Hepatic stellate cell (primary cell): ENCODE results near the gene TMEM233.
"Not testable (repeated sequence)": the region's sequence is repeated elsewhere in the genome, so short reads cannot be mapped to it uniquely, and the experiment has no call there.

Experiments used
- DNase-seq: peaks from one replicate; pipeline ENCODE4 v3.0.0; 2011; ENCODE audit warnings: low spot score

Gene TMEM233

GRCh38 chr12:119613319-119613936 is 19.9 kb downstream of the TMEM233 start:
- no peak for DNase-seq

- no peak for DNase-seq
Observed at GRCh38 chr12:119614705-119615104, 21.1 kb downstream of the TMEM233 start.

GRCh38 chr12:119615518-119616475 is 22.2 kb downstream of the TMEM233 start:
- no peak for DNase-seq

- DNase-seq, result not testable (repeated sequence)
Observed at GRCh38 chr12:119618328-119618896, 24.8 kb downstream of the TMEM233 start.

- no peak for DNase-seq
Observed at GRCh38 chr12:119620490-119620889, 26.9 kb downstream of the TMEM233 start.

GRCh38 chr12:119621878-119622277 is 28.3 kb downstream of the TMEM233 start:
- DNase-seq, result no peak

GRCh38 chr12:119624966-119625365 is 31.4 kb downstream of the TMEM233 start:
- DNase-seq, result no peak

- DNase-seq, result no peak
Observed at GRCh38 chr12:119627019-119627643, 33.6 kb downstream of the TMEM233 start.

GRCh38 chr12:119627686-119628085 is 34.1 kb downstream of the TMEM233 start:
- no peak for DNase-seq

- no peak for DNase-seq
Observed at GRCh38 chr12:119630223-119630780, 36.7 kb downstream of the TMEM233 start.

- no peak for DNase-seq
Observed at GRCh38 chr12:119630962-119631550, 37.5 kb downstream of the TMEM233 start.

- DNase-seq, result no peak
Observed at GRCh38 chr12:119631930-119632678, 38.5 kb downstream of the TMEM233 start.

- DNase-seq, result no peak
Observed at GRCh38 chr12:119634743-119635142, 41.2 kb downstream of the TMEM233 start.

- DNase-seq, result no peak
Observed at GRCh38 chr12:119642986-119643385, 49.4 kb downstream of the TMEM233 start.

- DNase-seq, result no peak
Observed at GRCh38 chr12:119644930-119645329, 51.4 kb downstream of the TMEM233 start.

- DNase-seq, result no peak
Observed at GRCh38 chr12:119645535-119646059, 52.0 kb downstream of the TMEM233 start.

- peak; percentile 21 for DNase-seq
Observed at GRCh38 chr12:119649202-119649808, 55.7 kb downstream of the TMEM233 start.

- no peak for DNase-seq
Observed at GRCh38 chr12:119652665-119653064, 59.1 kb downstream of the TMEM233 start.

- not testable (repeated sequence) for DNase-seq
Observed at GRCh38 chr12:119657001-119657400, 63.4 kb downstream of the TMEM233 start.

- not testable (repeated sequence) for DNase-seq
Observed at GRCh38 chr12:119658166-119658565, 64.6 kb downstream of the TMEM233 start.
